Adrenal gland (tissue), 12 donors: Measurements from ENCODE around the gene SMAD3. TPM values are rescaled to one million over a fixed set of nuclear protein-coding genes. Genes with fewer than 3 reads are reported as not detected.

Experiments used
- DNase-seq, 7 donors: peaks; one replicate each; pipeline ENCODE4 v3.0.0-alpha.2; 2019 to 2020
- H3K27ac ChIP-seq, 5 donors: fragments of 200-600 bp; sonication (generic) in 4 of 5; 1 replicate in 3 of 5; 2 replicates in 2 of 5; pipeline versions ENCODE4 v1.5.1 to v1.8.0; 2016 to 2020; ENCODE audit warnings: mild to moderate bottlenecking in 1 of 5
- H3K27me3 ChIP-seq: fragments of 200-600 bp; 2 replicates; pipeline ENCODE4 v1.8.0; 2021
- H3K36me3 ChIP-seq, 2 donors: fragments of 200-600 bp; replicated peaks in 1 of 2; 1 replicate in 1 of 2; 2 replicates in 1 of 2; pipeline versions ENCODE4 v1.5.1 to v1.8.0; 2018 to 2022
- H3K4me1 ChIP-seq, 2 donors: fragments of 200-600 bp; replicated peaks in 1 of 2; 1 replicate in 1 of 2; 2 replicates in 1 of 2; pipeline versions ENCODE4 v1.5.1 to v1.8.0; 2018 to 2021
- H3K4me3 ChIP-seq, 4 donors: fragments of 200-600 bp; sonication (generic) in 3 of 4; one replicate each; pipeline ENCODE4 v1.5.1; 2016 to 2018
- H3K9me3 ChIP-seq, 3 donors: fragments of 200-600 bp; sonication (generic) in 1 of 3; replicated peaks in 1 of 3; 1 replicate in 2 of 3; 2 replicates in 1 of 3; pipeline versions ENCODE4 v1.5.1 to v1.8.0; 2016 to 2021
- POLR2A ChIP-seq, 2 donors: fragments of 450-650 bp; IDR thresholded peaks; one replicate each; pipeline ENCODE4 v1.6.1; 2017; ENCODE audit warnings: antibody characterized with exemption in 2 of 2, mild to moderate bottlenecking in 2 of 2, moderate library complexity in 1 of 2
- WGBS, 4 donors: extraction: QIAGEN DNeasy Blood & Tissue Kit in 2 of 4; methylation state at CpG; one replicate each; pipeline versions ENCODE4 v1.1.5 to v1.1.7; 2013 to 2017; 5-methylcytosine and 5-hydroxymethylcytosine counted together
- intact Hi-C, 2 donors: fragments of 100-400 bp; cut with DNase I; formaldehyde crosslinking; loops; one replicate each; pipeline versions ENCODE4 v1.14.1 to v1.15.0; 2022 to 2023
- polyA plus RNA-seq, 3 donors: library from polyadenylated mRNA; stranded (reverse); fragments of 200-250 nt in 2 of 3; fragments of 350-450 nt in 1 of 3; fragmentation: Illumina TruSeq in 1 of 3; extraction: RNeasy Lipid Tissue Mini Kit (QIAGEN cat#74804) in 1 of 3; gene quantifications; one replicate each; pipeline ENCODE4 v1.2.3, GENCODE V29; 2013 to 2014
- total RNA-seq, 9 donors: library from RNA; depleted of rRNA in 4 of 9; stranded (reverse); fragments of >200 nt in 4 of 9; fragments of 120-200 nt in 1 of 9; fragmentation: NEBNext Ultra II Directional in 1 of 9; extraction: Animal tissue kit (Norgen Biotek cat#: 25700) in 1 of 9; gene quantifications; one replicate each; pipeline versions ENCODE4 v1.1.0 to v1.2.4, GENCODE V29; 2013 to 2023
- TF ChIP-seq, protein P1 (sequence below), 6 experiments: fragments of 450-650 bp in 4 of 6; fragments of 200-600 bp in 2 of 6; sonication (generic) in 1 of 6; IDR thresholded peaks; 1 replicate in 5 of 6; 2 replicates in 1 of 6; pipeline versions ENCODE4 v1.5.1 to v1.8.0; 2016 to 2021; ENCODE audit warnings: antibody characterized with exemption in 6 of 6, mild to moderate bottlenecking in 2 of 6, moderate library complexity in 1 of 6
- donor health status: healthy with polysubstance abuse.
- donor health status: Bipolar disorder and iron deficiency.
- donor health status: DM: yes; HTN: yes; CAD: no.
- donor health status: DM: no; HTN: no; CAD: no.
- donor health status: DM: no; HTN: no; CAD: no.
- donor health status: DM: yes; HTN: yes; CAD: no.

Gene SMAD3
- total and polyA plus RNA-seq, 12 donors: 6.4 to 92.0 (median 8.0) TPM

DNA sequence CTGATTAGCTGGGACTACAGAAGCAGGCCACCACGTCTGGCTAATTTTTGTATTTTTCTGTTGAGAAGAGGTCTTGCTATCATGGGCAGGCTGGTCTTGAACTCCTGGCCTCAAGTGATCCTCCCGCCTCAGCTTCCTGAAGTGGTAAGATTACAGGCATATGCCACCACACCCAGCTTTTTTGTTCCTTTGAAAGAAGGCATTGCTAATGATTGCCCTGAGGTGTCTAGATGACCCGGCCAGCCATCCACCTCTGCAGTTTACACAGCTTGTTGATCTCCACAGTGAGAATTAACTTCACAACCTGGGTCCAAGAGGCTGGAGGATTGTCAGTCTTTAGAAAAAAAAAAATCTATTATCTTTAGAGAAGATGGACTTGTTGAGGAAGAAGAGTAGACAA, 58.7 kb downstream of the SMAD3 start:
- TF ChIP-seq POLR2A (IDR thresholded peaks at IDR 0.05): no peak
- TF ChIP-seq, protein P1, sequence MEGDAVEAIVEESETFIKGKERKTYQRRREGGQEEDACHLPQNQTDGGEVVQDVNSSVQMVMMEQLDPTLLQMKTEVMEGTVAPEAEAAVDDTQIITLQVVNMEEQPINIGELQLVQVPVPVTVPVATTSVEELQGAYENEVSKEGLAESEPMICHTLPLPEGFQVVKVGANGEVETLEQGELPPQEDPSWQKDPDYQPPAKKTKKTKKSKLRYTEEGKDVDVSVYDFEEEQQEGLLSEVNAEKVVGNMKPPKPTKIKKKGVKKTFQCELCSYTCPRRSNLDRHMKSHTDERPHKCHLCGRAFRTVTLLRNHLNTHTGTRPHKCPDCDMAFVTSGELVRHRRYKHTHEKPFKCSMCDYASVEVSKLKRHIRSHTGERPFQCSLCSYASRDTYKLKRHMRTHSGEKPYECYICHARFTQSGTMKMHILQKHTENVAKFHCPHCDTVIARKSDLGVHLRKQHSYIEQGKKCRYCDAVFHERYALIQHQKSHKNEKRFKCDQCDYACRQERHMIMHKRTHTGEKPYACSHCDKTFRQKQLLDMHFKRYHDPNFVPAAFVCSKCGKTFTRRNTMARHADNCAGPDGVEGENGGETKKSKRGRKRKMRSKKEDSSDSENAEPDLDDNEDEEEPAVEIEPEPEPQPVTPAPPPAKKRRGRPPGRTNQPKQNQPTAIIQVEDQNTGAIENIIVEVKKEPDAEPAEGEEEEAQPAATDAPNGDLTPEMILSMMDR (IDR thresholded peaks at IDR 0.05): no peak
- WGBS, 4 donors: 82 to 89% (median 84%) methylated on average over 3 of the region's 3 CpGs
- intact Hi-C loops: no loop called here
- DNase-seq: no peak
- Histone ChIP-seq H3K4me3 (no peak overlapping the region), H3K9me3 (no peaks in the 10 kb centered on the region), H3K27me3 (no peaks in the 10 kb centered on the region), H3K27ac (no peak overlapping the region), H3K36me3 (no peaks in the 10 kb centered on the region), H3K4me1 (peaks cover 30 to 55% of the 10 kb centered on the region in 2 donors)

DNA sequence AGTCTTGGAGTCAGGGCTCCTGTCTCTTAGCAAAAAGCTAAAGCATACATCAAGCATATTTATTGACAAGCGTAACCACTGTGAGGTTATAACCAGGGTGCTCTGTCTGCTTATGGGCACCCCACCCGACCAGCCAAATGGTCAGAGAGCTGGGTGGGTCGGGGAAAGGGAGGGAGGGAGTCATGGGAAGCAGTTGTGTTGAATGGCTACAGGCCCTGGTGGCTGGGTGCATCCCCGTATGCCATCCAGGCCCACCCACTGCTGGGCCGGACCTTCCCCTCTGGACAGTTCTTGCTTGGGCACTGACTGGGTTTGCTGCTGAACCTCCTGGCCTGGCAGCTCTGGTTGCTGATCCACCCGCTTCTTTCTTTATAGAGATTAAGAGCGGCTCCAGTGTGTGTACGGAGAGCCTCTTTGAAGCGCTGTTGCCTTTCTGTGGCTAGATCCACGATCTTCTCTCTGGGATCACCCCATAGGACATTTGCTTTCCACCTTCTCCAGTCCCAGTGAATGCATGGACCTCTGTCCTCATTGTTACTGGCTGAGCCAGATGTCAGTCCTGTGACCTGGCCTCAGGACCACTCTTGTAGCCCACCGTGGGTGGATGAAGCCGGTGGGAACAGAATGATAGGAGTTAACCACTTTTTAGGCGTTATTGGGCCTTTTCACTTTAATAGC, 59.6 kb downstream of the SMAD3 start:
- Histone ChIP-seq H3K27ac (peak overlapping the region in 4 of 5 donors; percentile 56 to 75 (median 71)), H3K9me3 (no peaks in the 10 kb centered on the region), H3K4me3 (no peak overlapping the region), H3K36me3 (no peaks in the 10 kb centered on the region), H3K4me1 (peaks cover 29 to 49% of the 10 kb centered on the region in 2 donors), H3K27me3 (no peaks in the 10 kb centered on the region)
- WGBS, 4 donors: 65 to 77% (median 69%) methylated on average over 12 to 13 of the region's 13 CpGs
- TF ChIP-seq, protein P1 (IDR thresholded peaks at IDR 0.05): no peak
- TF ChIP-seq POLR2A (IDR thresholded peaks at IDR 0.05): no peak
- intact Hi-C loops: no loop called here
- DNase-seq: no peak

GRCh38 chr15:67125589-67126502, 60.4 kb downstream of the SMAD3 start:
- peak; percentile 64 to 92 (median 87) for DNase-seq
- Histone ChIP-seq H3K9me3 (no peaks in the 10 kb centered on the region), H3K4me1 (peaks cover 21 to 41% of the 10 kb centered on the region in 2 donors), H3K36me3 (no peaks in the 10 kb centered on the region), H3K4me3 (no peak overlapping the region), H3K27me3 (no peaks in the 10 kb centered on the region), H3K27ac (peak overlapping the region in 4 of 5 donors; percentile 56 to 75 (median 71))
- TF ChIP-seq POLR2A (IDR thresholded peaks at IDR 0.05): peak in 1 of 2 donors; percentile 60
- TF ChIP-seq, protein P1 (IDR thresholded peaks at IDR 0.05): no peak
- intact Hi-C loops: no loop called here
- 45 to 64% (median 48%) methylated on average over 14 to 20 of the region's 20 CpGs for WGBS, 4 donors
